NK-92 (cell line): ENCODE measurements around the gene KIR2DL3.
"Not testable (repeated sequence)": the region's sequence is repeated elsewhere in the genome, so short reads cannot be mapped to it uniquely, and the experiment has no call there.

Source experiments
- DNase-seq: peaks from one replicate; lab custom pipeline; 2025; ENCODE audit not compliant: unreplicated experiment; lab: John Stamatoyannopoulos, UW

Gene KIR2DL3

GRCh38 chr19:54738306-54738705 is at the start of gene KIR2DL3:
Gene KIR2DL3 (plus strand): TSS chr19:54738513. CDS start chr19:54738546, 33 bp downstream.
- DNase-seq = not testable (repeated sequence)

- no peak for DNase-seq
Measured at GRCh38 chr19:54691582-54692297, 46.6 kb upstream of the KIR2DL3 start.

- no peak for DNase-seq
Measured at GRCh38 chr19:54692298-54692615, 46.1 kb upstream of the KIR2DL3 start.

- no peak for DNase-seq
Measured at GRCh38 chr19:54694648-54695047, 43.7 kb upstream of the KIR2DL3 start.

GRCh38 chr19:54696117-54696548 is 42.2 kb upstream of the KIR2DL3 start:
- DNase-seq = no peak

- DNase-seq = no peak
Measured at GRCh38 chr19:54696766-54697165, 41.5 kb upstream of the KIR2DL3 start.

- not testable (repeated sequence) for DNase-seq
Measured at GRCh38 chr19:54697716-54698115, 40.6 kb upstream of the KIR2DL3 start.

- no peak for DNase-seq
Measured at GRCh38 chr19:54704928-54705327, 33.4 kb upstream of the KIR2DL3 start.

GRCh38 chr19:54707962-54708361 is 30.4 kb upstream of the KIR2DL3 start:
- no peak for DNase-seq

- DNase-seq = no peak
Measured at GRCh38 chr19:54708781-54709180, 29.5 kb upstream of the KIR2DL3 start.

GRCh38 chr19:54709212-54709948 is 28.9 kb upstream of the KIR2DL3 start:
- DNase-seq = no peak

- DNase-seq = not testable (repeated sequence)
Measured at GRCh38 chr19:54709956-54710355, 28.4 kb upstream of the KIR2DL3 start.

- DNase-seq = no peak
Measured at GRCh38 chr19:54724142-54724541, 14.2 kb upstream of the KIR2DL3 start, which contains the start of gene KIR3DL3. Gene KIR3DL3 (plus strand): TSS chr19:54724442. CDS start chr19:54724497, 55 bp downstream.

- DNase-seq = no peak
Measured at GRCh38 chr19:54724644-54725043, 13.7 kb upstream of the KIR2DL3 start.

- no peak for DNase-seq
Measured at GRCh38 chr19:54725321-54725720, 13.0 kb upstream of the KIR2DL3 start.

- DNase-seq = no peak
Measured at GRCh38 chr19:54727562-54727961, 10.8 kb upstream of the KIR2DL3 start.

GRCh38 chr19:54728167-54728566 is 10.1 kb upstream of the KIR2DL3 start:
- DNase-seq = no peak

GRCh38 chr19:54729416-54730188 is 8.7 kb upstream of the KIR2DL3 start:
- no peak for DNase-seq

- no peak for DNase-seq
Measured at GRCh38 chr19:54731191-54731590, 7.1 kb upstream of the KIR2DL3 start.

GRCh38 chr19:54738715-54739114 is 402 bp downstream of the KIR2DL3 start:
- no peak for DNase-seq

- no peak for DNase-seq
Measured at GRCh38 chr19:54739587-54740497, 1.5 kb downstream of the KIR2DL3 start.
